Effector memory CD4-positive, alpha-beta T cell (primary cell): ENCODE data around the gene SCYGR2.

Experiments used
- DNase-seq, 3 donors: peaks; one replicate each; pipeline ENCODE4 v3.0.0-alpha.2; 2020
- H3K27ac ChIP-seq: 2 replicates; pipeline ENCODE4 v1.7.0; 2013; ENCODE audit warnings: mild to moderate bottlenecking, low read length, moderate library complexity; ENCODE audit not compliant: insufficient read depth, poor library complexity, severe bottlenecking
- H3K27me3 ChIP-seq: replicated peaks from 2 replicates; pipeline ENCODE4 v1.7.0; 2013; ENCODE audit warnings: mild to moderate bottlenecking, low read length; ENCODE audit not compliant: insufficient read depth, control insufficient read depth, poor library complexity, severe bottlenecking
- H3K36me3 ChIP-seq: 2 replicates; pipeline ENCODE4 v1.7.0; 2013; ENCODE audit warnings: mild to moderate bottlenecking, low read length, moderate library complexity; ENCODE audit not compliant: control insufficient read depth, insufficient read depth
- H3K4me1 ChIP-seq: 2 replicates; pipeline ENCODE4 v1.7.0; 2013; ENCODE audit warnings: low read length, mild to moderate bottlenecking; ENCODE audit not compliant: control insufficient read depth, insufficient read depth, poor library complexity, severe bottlenecking
- H3K4me3 ChIP-seq: 2 replicates; pipeline ENCODE4 v1.7.0; 2013; ENCODE audit warnings: low read length, low read depth, mild to moderate bottlenecking; ENCODE audit not compliant: insufficient read depth, poor library complexity, severe bottlenecking
- H3K9me3 ChIP-seq: 2 replicates; pipeline ENCODE4 v1.7.0; 2013; ENCODE audit warnings: mild to moderate bottlenecking, low read length, moderate library complexity; ENCODE audit not compliant: control insufficient read depth

SCYGR2 gene

DNA sequence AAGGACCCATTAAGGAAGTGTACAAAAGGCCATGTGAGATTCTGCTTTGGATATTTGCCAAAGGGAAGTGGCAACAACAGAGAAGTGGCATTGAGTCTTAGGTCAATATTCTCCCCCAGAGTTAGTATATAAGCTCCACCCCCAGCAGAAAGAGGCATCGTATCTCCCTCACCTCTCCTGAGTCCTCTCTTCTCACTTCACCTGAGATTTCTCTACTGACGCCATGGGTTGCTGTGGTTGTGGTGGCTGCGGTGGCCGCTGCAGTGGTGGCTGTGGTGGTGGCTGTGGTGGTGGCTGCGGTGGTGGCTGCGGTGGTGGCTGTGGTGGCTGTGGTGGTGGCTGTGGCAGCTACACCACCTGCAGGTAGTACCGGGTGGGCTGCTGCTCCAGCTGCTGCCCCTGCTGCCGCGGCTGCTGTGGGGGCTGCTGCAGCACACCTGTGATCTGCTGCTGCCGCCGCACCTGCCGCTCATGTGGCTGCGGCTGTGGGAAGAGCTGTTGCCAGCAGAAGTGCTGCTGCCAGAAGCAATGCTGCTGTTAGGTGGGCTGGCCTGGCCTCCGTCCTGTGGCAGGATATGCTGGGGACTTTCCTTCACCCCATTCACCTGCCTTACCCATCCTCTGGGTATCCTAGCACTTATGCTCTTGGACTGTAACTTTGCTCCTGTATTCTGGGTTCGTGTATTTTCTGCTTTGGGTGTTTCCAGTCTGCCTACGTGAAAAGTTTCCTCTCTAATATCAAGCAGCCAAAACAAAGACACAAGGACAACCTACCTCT, 10.1 kb downstream of the SCYGR2 start:
- Histone ChIP-seq H3K4me3 (no peak overlapping the region), H3K36me3 (no peaks in the 10 kb centered on the region), H3K27me3 (no peaks in the 10 kb centered on the region), H3K27ac (no peak overlapping the region), H3K4me1 (no peaks in the 10 kb centered on the region), H3K9me3 (no peaks in the 10 kb centered on the region)
- no peak for DNase-seq

DNA sequence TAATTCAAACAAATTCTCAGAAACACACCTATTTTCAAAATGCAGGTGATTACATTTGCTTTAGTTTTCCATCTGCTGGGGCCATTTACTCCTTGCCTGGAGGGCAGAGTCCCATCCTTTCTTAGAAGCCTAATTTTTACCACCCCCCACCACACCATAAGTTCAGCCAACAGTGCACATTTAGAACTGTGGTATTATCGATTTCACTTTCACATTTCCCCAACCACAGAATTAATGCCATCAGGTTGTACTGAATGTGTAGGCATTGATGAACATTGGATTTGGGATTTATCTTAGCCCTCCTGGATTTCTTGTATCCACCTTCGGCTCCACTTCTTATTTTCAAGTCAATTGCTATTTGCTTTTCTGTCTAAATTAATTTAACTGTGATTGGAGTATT, 11.4 kb downstream of the SCYGR2 start:
- no peak for DNase-seq
- no peaks in the 10 kb centered on the region for H3K27me3 ChIP-seq

DNA sequence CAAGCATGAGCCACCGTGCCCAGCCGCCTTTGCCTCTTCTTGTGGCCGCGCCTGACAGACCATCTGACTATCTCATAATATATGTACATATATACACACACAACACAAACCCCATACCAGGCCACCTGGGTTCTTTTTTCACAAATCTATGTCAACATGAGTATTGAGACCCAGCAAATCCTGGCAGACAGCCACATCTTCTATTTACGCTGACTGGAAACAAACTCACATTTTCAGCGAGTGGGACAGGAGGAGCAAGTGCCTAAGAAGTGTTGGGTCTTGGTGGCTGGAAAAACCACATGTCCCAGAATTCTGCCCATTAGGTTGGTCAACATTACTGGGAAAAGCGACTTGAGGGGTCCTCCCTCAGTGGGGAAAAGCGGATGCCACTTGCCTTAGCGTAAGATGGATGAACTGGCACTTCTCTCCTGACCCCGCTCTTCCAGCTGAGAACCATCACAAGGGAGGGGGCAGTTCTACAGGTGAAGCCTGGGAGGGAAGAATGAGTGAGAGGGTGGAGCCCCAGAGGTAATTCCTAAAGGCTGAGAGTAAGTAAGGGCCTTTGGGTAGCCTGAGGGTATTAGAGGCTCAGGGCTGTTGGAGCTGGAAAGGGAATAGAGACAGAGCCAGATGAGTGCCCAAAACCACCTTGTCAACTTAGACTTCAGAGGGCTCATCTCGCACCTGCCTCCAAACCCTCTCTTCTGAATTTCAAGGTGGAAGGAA, 14.0 kb downstream of the SCYGR2 start:
- no peak overlapping the region for H3K27ac ChIP-seq
- H3K4me3 ChIP-seq, result no peak overlapping the region
- H3K27me3 ChIP-seq, result no peaks in the 10 kb centered on the region
- DNase-seq, result no peak
- no peaks in the 10 kb centered on the region for H3K9me3 ChIP-seq
- no peaks in the 10 kb centered on the region for H3K36me3 ChIP-seq
- H3K4me1 ChIP-seq, result no peaks in the 10 kb centered on the region

More for the DNA sequence above, 11.4 kb downstream of the SCYGR2 start:
- Histone ChIP-seq H3K27ac (no peak overlapping the region), H3K9me3 (no peaks in the 10 kb centered on the region), H3K4me1 (no peaks in the 10 kb centered on the region), H3K4me3 (no peak overlapping the region), H3K36me3 (no peaks in the 10 kb centered on the region)

DNA sequence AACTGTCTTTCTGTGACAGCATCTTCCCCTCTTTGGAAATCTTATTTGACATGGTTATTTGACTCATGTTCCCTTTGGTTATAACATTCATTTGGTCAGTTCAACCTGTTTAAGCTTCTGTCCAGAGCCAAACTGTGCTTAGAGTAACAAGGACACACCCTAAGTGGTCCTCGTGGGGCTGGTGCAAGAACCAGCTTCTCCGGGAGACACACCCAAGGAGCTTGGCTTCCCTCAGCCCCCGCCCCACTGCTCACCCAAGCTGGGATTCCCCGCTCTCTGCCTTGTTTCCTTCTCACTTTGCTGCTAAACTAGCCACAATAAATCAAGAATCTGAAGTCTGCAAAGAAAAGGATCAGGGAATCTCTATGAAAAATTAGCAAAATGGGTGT, 14.6 kb downstream of the SCYGR2 start:
- Histone ChIP-seq H3K27me3 (no peaks in the 10 kb centered on the region), H3K9me3 (no peaks in the 10 kb centered on the region), H3K27ac (no peak overlapping the region), H3K4me3 (no peak overlapping the region), H3K36me3 (no peaks in the 10 kb centered on the region), H3K4me1 (no peaks in the 10 kb centered on the region)
- no peak for DNase-seq

DNA sequence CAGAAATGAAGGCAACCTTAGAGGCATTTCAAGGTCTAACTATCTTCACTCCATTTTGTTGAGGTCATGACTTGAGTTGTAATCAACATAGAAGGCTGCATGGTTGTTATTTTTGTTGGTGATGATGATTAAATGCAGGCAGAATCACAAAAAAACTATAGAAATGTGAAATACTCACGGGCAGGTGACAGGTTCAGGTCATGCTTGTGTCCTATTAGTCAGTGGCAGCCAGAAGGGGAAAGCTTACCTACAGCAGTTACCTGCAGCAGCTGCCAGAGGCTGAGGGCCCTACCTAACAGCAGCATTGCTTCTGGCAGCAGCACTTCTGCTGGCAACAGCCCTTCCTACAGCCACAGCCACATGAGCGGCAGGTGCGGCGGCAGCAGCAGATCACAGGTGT, 15.6 kb downstream of the SCYGR2 start:
- Histone ChIP-seq H3K36me3 (no peaks in the 10 kb centered on the region), H3K9me3 (no peaks in the 10 kb centered on the region), H3K27ac (no peak overlapping the region), H3K4me3 (no peak overlapping the region), H3K4me1 (no peaks in the 10 kb centered on the region), H3K27me3 (no peaks in the 10 kb centered on the region)
- DNase-seq, result no peak

DNA sequence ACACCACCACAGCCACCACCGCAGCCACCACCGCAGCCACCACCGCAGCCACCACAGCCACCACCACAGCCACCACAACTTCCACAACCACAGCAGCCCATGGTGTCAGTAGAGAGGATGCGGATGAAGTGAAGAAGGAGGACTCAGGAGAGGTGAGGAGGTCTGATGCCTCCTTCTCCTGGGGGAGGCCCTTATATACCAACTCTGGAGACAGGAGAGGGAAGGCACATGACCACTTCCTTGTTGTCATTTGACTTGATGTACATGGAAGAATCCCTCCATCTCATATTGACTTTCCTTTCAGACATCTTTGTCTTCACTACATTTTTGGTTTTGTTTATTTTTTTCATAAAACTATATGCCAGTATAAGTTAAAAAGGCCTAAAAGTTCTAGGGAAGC, 16.0 kb downstream of the SCYGR2 start, which contains the start of gene SCYGR3:
Gene SCYGR3, minus strand, starts transcription at position 101 of the 400 bp plus-strand sequence. Its CDS starts 0 bp downstream, at position 101.
- H3K27ac ChIP-seq, result no peak within 1 kb of the TSS
- H3K4me3 ChIP-seq, result no peak within 1 kb of the TSS
- no peaks in the 10 kb centered on the region for H3K4me1 ChIP-seq
- H3K27me3 ChIP-seq, result no peaks in the 10 kb centered on the region
- no peaks in the 10 kb centered on the region for H3K9me3 ChIP-seq
- H3K36me3 ChIP-seq, result no peaks in the 10 kb centered on the region
- no peak for DNase-seq

DNA sequence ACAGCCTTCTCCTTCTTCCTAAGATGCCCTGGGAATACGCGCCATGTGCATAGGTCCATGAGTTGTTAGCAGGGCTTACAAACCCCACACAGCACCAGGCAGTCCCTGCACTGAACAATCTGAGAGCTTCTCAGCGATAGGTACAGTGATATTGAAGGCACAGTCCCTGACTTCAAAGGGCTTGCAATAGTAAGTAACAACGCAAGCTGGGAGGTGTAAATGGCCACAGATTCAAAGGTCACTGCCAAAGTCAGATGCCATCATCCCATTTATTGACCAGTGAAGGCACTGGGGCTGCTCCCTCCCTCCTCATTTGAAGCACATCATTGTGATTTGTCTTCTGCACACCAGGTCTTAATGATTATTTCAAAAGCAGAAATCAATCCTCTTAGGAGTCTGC, 16.5 kb downstream of the SCYGR2 start:
- Histone ChIP-seq H3K27ac (no peak overlapping the region), H3K4me1 (no peaks in the 10 kb centered on the region), H3K27me3 (no peaks in the 10 kb centered on the region), H3K36me3 (no peaks in the 10 kb centered on the region), H3K4me3 (no peak overlapping the region), H3K9me3 (no peaks in the 10 kb centered on the region)
- DNase-seq, result no peak

DNA sequence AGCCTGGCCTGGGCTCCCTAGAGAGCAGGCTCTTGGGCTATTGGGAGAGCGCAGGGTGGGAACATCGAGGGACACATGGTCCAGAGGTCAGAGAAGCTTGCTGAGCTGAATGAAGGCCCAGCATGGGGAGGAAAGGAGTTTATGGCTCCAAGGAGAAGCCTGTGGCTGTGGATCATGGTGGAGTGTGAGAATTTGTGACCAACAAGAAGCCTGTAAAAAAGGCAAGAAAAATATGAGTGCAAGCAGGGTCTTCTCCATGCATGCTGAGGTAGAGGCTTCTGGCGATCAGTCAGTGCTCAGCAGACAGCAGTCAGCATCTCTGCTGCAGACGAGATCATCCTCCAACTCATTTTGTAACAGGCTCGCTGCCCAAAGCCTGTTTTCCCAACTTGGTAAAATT, 17.2 kb downstream of the SCYGR2 start:
- Histone ChIP-seq H3K4me3 (no peak overlapping the region), H3K9me3 (no peaks in the 10 kb centered on the region), H3K36me3 (no peaks in the 10 kb centered on the region), H3K27ac (no peak overlapping the region), H3K27me3 (no peaks in the 10 kb centered on the region), H3K4me1 (no peaks in the 10 kb centered on the region)
- no peak for DNase-seq

DNA sequence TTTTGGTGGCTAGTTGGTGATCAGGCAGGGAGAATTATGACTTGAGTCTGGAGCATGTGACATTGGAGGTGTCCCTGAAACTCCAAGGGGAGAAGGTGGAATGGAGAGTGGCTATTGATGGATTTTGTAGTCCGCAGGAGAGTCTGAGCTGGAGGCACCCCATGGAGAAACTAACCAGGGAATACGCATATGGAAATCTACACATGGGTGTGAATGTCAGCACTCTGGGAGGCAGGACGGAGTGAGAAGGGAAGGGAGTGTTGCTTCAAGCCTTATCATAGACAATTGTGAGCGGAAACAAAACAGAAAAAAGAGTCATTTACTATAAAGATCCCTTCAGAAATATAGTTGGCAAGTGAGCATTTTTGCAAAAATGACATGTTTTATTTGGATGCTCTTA, 17.9 kb downstream of the SCYGR2 start:
- H3K36me3 ChIP-seq, result no peaks in the 10 kb centered on the region
- no peaks in the 10 kb centered on the region for H3K27me3 ChIP-seq
- H3K4me3 ChIP-seq, result no peak overlapping the region
- no peak overlapping the region for H3K27ac ChIP-seq
- H3K4me1 ChIP-seq, result no peaks in the 10 kb centered on the region
- DNase-seq, result no peak
- H3K9me3 ChIP-seq, result no peaks in the 10 kb centered on the region
